Mesendoderm (in vitro differentiated cells): ENCODE results near the gene LRSAM1.
A peak's percentile ranks its signal among the peaks of the same experiment; 100 is the strongest.

Source experiments
- DNase-seq: peaks from one replicate; pipeline ENCODE4 v3.0.0; 2013
- H2AK5ac ChIP-seq: 2 replicates; pipeline ENCODE4 v1.6.1; 2013; ENCODE audit warnings: low read length, inconsistent platforms
- H2BK120ac ChIP-seq: 2 replicates; pipeline ENCODE4 v1.6.1; 2013; ENCODE audit warnings: low read depth, mild to moderate bottlenecking, low read length, moderate library complexity, mixed read lengths
- H2BK15ac ChIP-seq: replicated peaks from 2 replicates; pipeline ENCODE4 v1.6.1; 2013; ENCODE audit warnings: low read depth, mild to moderate bottlenecking, moderate library complexity
- H2BK5ac ChIP-seq: 2 replicates; pipeline ENCODE4 v1.6.1; 2013; ENCODE audit warnings: low read length, inconsistent platforms
- H3K18ac ChIP-seq: 2 replicates; pipeline ENCODE4 v1.6.1; 2013; ENCODE audit warnings: mild to moderate bottlenecking, low read length, mixed read lengths
- H3K23ac ChIP-seq: one replicate; pipeline ENCODE4 v1.6.1; 2013; ENCODE audit warnings: low read length
- H3K27ac ChIP-seq: 2 replicates; pipeline ENCODE4 v1.5.1; 2013; ENCODE audit warnings: low read depth, mild to moderate bottlenecking, inconsistent platforms, low read length, moderate library complexity
- H3K27me3 ChIP-seq: 2 replicates; pipeline ENCODE4 v1.6.1; 2013; ENCODE audit warnings: low read length, control low read depth, mild to moderate bottlenecking, inconsistent platforms; ENCODE audit not compliant: insufficient read depth, poor library complexity
- H3K36me3 ChIP-seq: 2 replicates; pipeline ENCODE4 v1.6.1; 2013; ENCODE audit warnings: low read length, inconsistent platforms; ENCODE audit not compliant: control insufficient read depth, insufficient read depth
- H3K4ac ChIP-seq: one replicate; pipeline ENCODE4 v1.6.1; 2013; ENCODE audit warnings: low read depth, mild to moderate bottlenecking, low read length, moderate library complexity
- H3K4me1 ChIP-seq: 2 replicates; pipeline ENCODE4 v1.6.1; 2013; ENCODE audit warnings: low read depth, low read length, inconsistent platforms; ENCODE audit not compliant: control insufficient read depth
- H3K4me2 ChIP-seq: 2 replicates; pipeline ENCODE4 v1.6.1; 2013; ENCODE audit warnings: low read length
- H3K4me3 ChIP-seq: 2 replicates; pipeline ENCODE4 v1.5.1; 2013; ENCODE audit warnings: mild to moderate bottlenecking, low read length
- H3K56ac ChIP-seq: one replicate; pipeline ENCODE4 v1.6.1; 2013; ENCODE audit warnings: low read length
- H3K79me1 ChIP-seq: 2 replicates; pipeline ENCODE4 v1.6.1; 2013; ENCODE audit warnings: low read length, inconsistent platforms
- H3K79me2 ChIP-seq: 2 replicates; pipeline ENCODE4 v1.6.1; 2013; ENCODE audit warnings: mild to moderate bottlenecking, low read length; ENCODE audit not compliant: control insufficient read depth, insufficient read depth
- H3K9ac ChIP-seq: 2 replicates; pipeline ENCODE4 v1.6.1; 2013; ENCODE audit warnings: low read length, inconsistent platforms
- H4K5ac ChIP-seq: one replicate; pipeline ENCODE4 v1.6.1; 2013; ENCODE audit warnings: low read length
- H4K8ac ChIP-seq: one replicate; pipeline ENCODE4 v1.6.1; 2013; ENCODE audit warnings: low read depth, mild to moderate bottlenecking, control low read depth, low read length, moderate library complexity
- WGBS: extraction: QIAGEN DNeasy Blood & Tissue Kit; methylation state at CpG from one replicate; pipeline ENCODE4 v1.1.7; 2013; ENCODE audit warnings: low lambda C conversion rate, missing lambda C conversion rate; ENCODE audit not compliant: insufficient coverage; ENCODE audit errors: extremely low coverage; 5-methylcytosine and 5-hydroxymethylcytosine counted together

The LRSAM1 gene

GRCh38 chr9:127500862-127501261 is 49.6 kb downstream of the LRSAM1 start:
- H4K8ac ChIP-seq: no peak overlapping the region
- H3K18ac ChIP-seq: no peak overlapping the region
- H3K23ac ChIP-seq: no peak overlapping the region
- no CpG with 5 or more reads among the region's 9 CpGs for WGBS
- H3K4me3 ChIP-seq: no peak overlapping the region
- no peaks in the 10 kb centered on the region for H3K79me1 ChIP-seq
- DNase-seq: no peak
- H2AK5ac ChIP-seq: no peak overlapping the region
- H3K36me3 ChIP-seq: peaks cover 3% of the 10 kb centered on the region
- no peaks in the 10 kb centered on the region for H3K79me2 ChIP-seq
- H4K5ac ChIP-seq: no peak overlapping the region
- H3K9ac ChIP-seq: no peak overlapping the region
- no peak overlapping the region for H3K4me2 ChIP-seq
- no peaks in the 10 kb centered on the region for H3K27me3 ChIP-seq
- H2BK120ac ChIP-seq: no peak overlapping the region
- H2BK15ac ChIP-seq: no peak overlapping the region
- H3K4ac ChIP-seq: no peak overlapping the region
- H2BK5ac ChIP-seq: no peak overlapping the region
- no peak overlapping the region for H3K27ac ChIP-seq
- no peak overlapping the region for H3K56ac ChIP-seq
- no peaks in the 10 kb centered on the region for H3K4me1 ChIP-seq

GRCh38 chr9:127501821-127502343 is 50.6 kb downstream of the LRSAM1 start:
- Histone ChIP-seq H3K56ac (no peak overlapping the region), H3K36me3 (peaks cover 2% of the 10 kb centered on the region), H3K4me2 (no peak overlapping the region), H4K5ac (no peak overlapping the region), H3K4me1 (no peaks in the 10 kb centered on the region), H2BK5ac (no peak overlapping the region), H2AK5ac (no peak overlapping the region), H3K23ac (no peak overlapping the region), H3K4ac (no peak overlapping the region), H3K79me1 (no peaks in the 10 kb centered on the region), H3K27me3 (no peaks in the 10 kb centered on the region), H2BK120ac (no peak overlapping the region), H3K27ac (no peak overlapping the region), H3K4me3 (no peak overlapping the region), H3K18ac (no peak overlapping the region), H4K8ac (no peak overlapping the region), H3K9ac (no peak overlapping the region), H3K79me2 (no peaks in the 10 kb centered on the region), H2BK15ac (no peak overlapping the region)
- no peak for DNase-seq
- no CpG with 5 or more reads among the region's 12 CpGs for WGBS

- Histone ChIP-seq H4K5ac (no peak overlapping the region), H3K79me1 (no peaks in the 10 kb centered on the region), H4K8ac (no peak overlapping the region), H2AK5ac (no peak overlapping the region), H3K4ac (no peak overlapping the region), H3K9ac (no peak overlapping the region), H3K79me2 (no peaks in the 10 kb centered on the region), H3K56ac (no peak overlapping the region), H3K27me3 (no peaks in the 10 kb centered on the region), H3K18ac (no peak overlapping the region), H3K27ac (no peak overlapping the region), H3K36me3 (peaks cover 3% of the 10 kb centered on the region), H3K4me1 (no peaks in the 10 kb centered on the region), H2BK5ac (no peak overlapping the region), H3K4me3 (no peak overlapping the region), H2BK15ac (no peak overlapping the region), H3K4me2 (no peak overlapping the region), H2BK120ac (no peak overlapping the region), H3K23ac (no peak overlapping the region)
- no CpG with 5 or more reads among the region's 21 CpGs for WGBS
- no peak for DNase-seq
Observed at GRCh38 chr9:127502706-127503378, 51.5 kb downstream of the LRSAM1 start.

GRCh38 chr9:127503379-127503921 is 52.1 kb downstream of the LRSAM1 start:
- no peak overlapping the region for H3K27ac ChIP-seq
- no peaks in the 10 kb centered on the region for H3K79me1 ChIP-seq
- no peak overlapping the region for H3K4ac ChIP-seq
- no peak overlapping the region for H3K23ac ChIP-seq
- H3K4me3 ChIP-seq: no peak overlapping the region
- no peak overlapping the region for H4K8ac ChIP-seq
- peaks cover 4% of the 10 kb centered on the region for H3K36me3 ChIP-seq
- H2BK120ac ChIP-seq: no peak overlapping the region
- no peaks in the 10 kb centered on the region for H3K27me3 ChIP-seq
- no peak overlapping the region for H2BK5ac ChIP-seq
- no peak overlapping the region for H3K9ac ChIP-seq
- no peak overlapping the region for H4K5ac ChIP-seq
- WGBS: no CpG with 5 or more reads among the region's 20 CpGs
- no peaks in the 10 kb centered on the region for H3K4me1 ChIP-seq
- no peaks in the 10 kb centered on the region for H3K79me2 ChIP-seq
- H2BK15ac ChIP-seq: no peak overlapping the region
- no peak overlapping the region for H3K4me2 ChIP-seq
- H3K18ac ChIP-seq: no peak overlapping the region
- no peak overlapping the region for H2AK5ac ChIP-seq
- H3K56ac ChIP-seq: no peak overlapping the region
- DNase-seq: no peak

- WGBS: no CpG with 5 or more reads among the region's 25 CpGs
- Histone ChIP-seq H3K4me3 (no peak overlapping the region), H3K4me1 (no peaks in the 10 kb centered on the region), H3K79me1 (no peaks in the 10 kb centered on the region), H3K27ac (no peak overlapping the region), H3K36me3 (peaks cover 4% of the 10 kb centered on the region), H2BK5ac (no peak overlapping the region), H2BK120ac (no peak overlapping the region), H2BK15ac (no peak overlapping the region), H3K18ac (no peak overlapping the region), H4K5ac (no peak overlapping the region), H3K27me3 (no peaks in the 10 kb centered on the region), H4K8ac (no peak overlapping the region), H2AK5ac (no peak overlapping the region), H3K23ac (no peak overlapping the region), H3K79me2 (no peaks in the 10 kb centered on the region), H3K9ac (no peak overlapping the region), H3K56ac (no peak overlapping the region), H3K4ac (no peak overlapping the region), H3K4me2 (no peak overlapping the region)
- peak; percentile 89 for DNase-seq
Observed at GRCh38 chr9:127503947-127504886, 52.9 kb downstream of the LRSAM1 start.
